HFFc6 (cell line): ENCODE measurements around the gene CNOT9. TPM values are rescaled to one million over a fixed set of nuclear protein-coding genes. Genes with fewer than 3 reads are reported as not detected.
"Not testable (repeated sequence)": the region's sequence is repeated elsewhere in the genome, so short reads cannot be mapped to it uniquely, and the experiment has no call there.

Experiments
- DNase-seq: peaks from one replicate; pipeline ENCODE4 v3.0.0-alpha.2; 2018
- H3K27ac Mint-ChIP-seq: 2 replicates; pipeline ENCODE4 v1.8.0; 2020; ENCODE audit warnings: mild to moderate bottlenecking, mixed read lengths
- H3K27me3 Mint-ChIP-seq: 2 replicates; pipeline ENCODE4 v1.8.0; 2021; ENCODE audit warnings: mild to moderate bottlenecking, moderate library complexity, mixed read lengths; ENCODE audit not compliant: insufficient read depth
- H3K36me3 Mint-ChIP-seq: 2 replicates; pipeline ENCODE4 v1.8.0; 2021; ENCODE audit warnings: low read depth, mixed read lengths
- H3K4me1 Mint-ChIP-seq: 2 replicates; pipeline ENCODE4 v1.8.0; 2020; ENCODE audit warnings: low read depth, mixed read lengths
- H3K4me3 Mint-ChIP-seq: 2 replicates; pipeline ENCODE4 v1.8.0; 2020; ENCODE audit warnings: mild to moderate bottlenecking, moderate library complexity, mixed read lengths
- H3K9me3 Mint-ChIP-seq: 2 replicates; pipeline ENCODE4 v1.8.0; 2020; ENCODE audit warnings: mild to moderate bottlenecking, mixed read lengths
- CTCF ChIP-seq: fragments of 200-600 bp; sonication (generic); IDR thresholded peaks from 2 replicates; pipeline ENCODE4 v1.5.0; 2021; ENCODE audit warnings: antibody characterized with exemption, mild to moderate bottlenecking
- total RNA-seq, 6 experiments: library from RNA; stranded (reverse); fragmentation: NEBNext Ultra II Directional; extraction: Animal tissue kit (Norgen Biotek cat#: 25700); gene quantifications; 2 replicates in 1 of 6; 3 replicates in 5 of 6; pipeline ENCODE4 v1.2.3, GENCODE V29; 2021

The CNOT9 gene
- total RNA-seq, 6 experiments from 2014 or later, result 36.9 to 57.5 (median 49.3) TPM

GRCh38 chr2:218536804-218537494 lies 31.7 kb upstream of the CNOT9 start:
- no peak overlapping the region for H3K27ac Mint-ChIP-seq
- no peaks in the 10 kb centered on the region for H3K9me3 Mint-ChIP-seq
- H3K4me3 Mint-ChIP-seq, result no peak overlapping the region
- TF ChIP-seq CTCF, result no peak
- no peak for DNase-seq
- peaks cover 38% of the 10 kb centered on the region for H3K36me3 Mint-ChIP-seq
- H3K4me1 Mint-ChIP-seq, result peaks cover 9% of the 10 kb centered on the region; the same call in 1 of the 2 replicates
- peaks cover 1% of the 10 kb centered on the region; the same call in 1 of the 2 replicates for H3K27me3 Mint-ChIP-seq

GRCh38 chr2:218540015-218540414 lies 28.6 kb upstream of the CNOT9 start:
- no peak for TF ChIP-seq CTCF
- DNase-seq, result peak; percentile 25
- H3K27me3 Mint-ChIP-seq, result peaks cover 1% of the 10 kb centered on the region; the same call in 1 of the 2 replicates
- peaks cover 35% of the 10 kb centered on the region for H3K36me3 Mint-ChIP-seq
- no peak overlapping the region for H3K4me3 Mint-ChIP-seq
- H3K27ac Mint-ChIP-seq, result no peak overlapping the region
- peaks cover 9% of the 10 kb centered on the region; the same call in 1 of the 2 replicates for H3K4me1 Mint-ChIP-seq
- H3K9me3 Mint-ChIP-seq, result no peaks in the 10 kb centered on the region

- no peak overlapping the region for H3K27ac Mint-ChIP-seq
- H3K4me3 Mint-ChIP-seq, result no peak overlapping the region
- H3K36me3 Mint-ChIP-seq, result peaks cover 20% of the 10 kb centered on the region
- H3K9me3 Mint-ChIP-seq, result no peaks in the 10 kb centered on the region
- TF ChIP-seq CTCF, result no peak
- H3K4me1 Mint-ChIP-seq, result no peaks in the 10 kb centered on the region
- H3K27me3 Mint-ChIP-seq, result no peaks in the 10 kb centered on the region
- DNase-seq, result no peak
Observed at GRCh38 chr2:218546012-218546411, 22.6 kb upstream of the CNOT9 start.

GRCh38 chr2:218547511-218547910 lies 21.1 kb upstream of the CNOT9 start:
- no peak for DNase-seq
- Mint-ChIP-seq H3K9me3 (no peaks in the 10 kb centered on the region), H3K27ac (no peak overlapping the region), H3K36me3 (peaks cover 17% of the 10 kb centered on the region), H3K4me1 (no peaks in the 10 kb centered on the region), H3K4me3 (no peak overlapping the region), H3K27me3 (no peaks in the 10 kb centered on the region)
- no peak for TF ChIP-seq CTCF

- DNase-seq, result no peak
- Mint-ChIP-seq H3K27me3 (no peaks in the 10 kb centered on the region), H3K27ac (no peak overlapping the region), H3K4me3 (no peak overlapping the region), H3K9me3 (no peaks in the 10 kb centered on the region), H3K36me3 (peaks cover 22% of the 10 kb centered on the region), H3K4me1 (no peaks in the 10 kb centered on the region)
- no peak for TF ChIP-seq CTCF
Observed at GRCh38 chr2:218547978-218548377, 20.7 kb upstream of the CNOT9 start.

GRCh38 chr2:218554225-218554624 lies 14.4 kb upstream of the CNOT9 start:
- not testable (repeated sequence) for H3K4me3 Mint-ChIP-seq, DNase-seq, H3K27me3 Mint-ChIP-seq, H3K9me3 Mint-ChIP-seq, H3K27ac Mint-ChIP-seq
- Mint-ChIP-seq H3K36me3 (peaks cover 30% of the 10 kb centered on the region), H3K4me1 (peaks cover 17% of the 10 kb centered on the region)
